GM23338 (cell line): ENCODE data around the gene GCNT2. TPM values are rescaled to one million over a fixed set of nuclear protein-coding genes. Genes with fewer than 3 reads are reported as not detected.

Experiments
- ATAC-seq: fragments of 200-7000 bp; cut with Tn5 transposase; 3 replicates; pipeline ENCODE4 v1.9.1; 2020
- DNase-seq: peaks from one replicate; pipeline ENCODE4 v3.0.0-alpha.2; 2015; ENCODE audit warnings: low spot score
- H2AFZ ChIP-seq: fragments of 200-600 bp; sonication (generic); 2 replicates; pipeline ENCODE4 v1.8.0; 2016; ENCODE audit warnings: antibody characterized with exemption, mild to moderate bottlenecking, moderate library complexity
- H3F3A ChIP-seq: fragments of 200-600 bp; sonication (generic); replicated peaks from 2 replicates; pipeline ENCODE4 v1.8.0; 2017; ENCODE audit warnings: antibody characterized with exemption, mixed run types, low read depth
- H3K27ac ChIP-seq: fragments of 200-600 bp; sonication (generic); 2 replicates; pipeline ENCODE4 v1.6.1; 2016; ENCODE audit warnings: low read depth
- H3K27me3 ChIP-seq: fragments of 200-600 bp; sonication (generic); 2 replicates; pipeline ENCODE4 v1.8.0; 2016; ENCODE audit warnings: mild to moderate bottlenecking, mixed run types, moderate library complexity; ENCODE audit not compliant: insufficient read depth
- H3K36me3 ChIP-seq: fragments of 200-600 bp; sonication (generic); 2 replicates; pipeline ENCODE4 v1.8.0; 2016; ENCODE audit warnings: mild to moderate bottlenecking; ENCODE audit not compliant: insufficient read depth
- H3K4me1 ChIP-seq: fragments of 200-600 bp; sonication (generic); 2 replicates; pipeline ENCODE4 v1.8.0; 2016; ENCODE audit warnings: mild to moderate bottlenecking, moderate library complexity; ENCODE audit not compliant: insufficient read depth
- H3K4me2 ChIP-seq: fragments of 200-600 bp; sonication (generic); 2 replicates; pipeline ENCODE4 v1.7.1; 2017; ENCODE audit warnings: mixed run types
- H3K4me3 ChIP-seq: fragments of 200-600 bp; sonication (generic); 2 replicates; pipeline ENCODE4 v1.6.1; 2016; ENCODE audit warnings: mixed run types
- H3K79me2 ChIP-seq: fragments of 200-600 bp; sonication (generic); replicated peaks from 2 replicates; pipeline ENCODE4 v1.8.0; 2017; ENCODE audit warnings: mild to moderate bottlenecking; ENCODE audit not compliant: insufficient read depth
- H3K9me2 ChIP-seq: fragments of 200-600 bp; sonication (generic); 2 replicates; pipeline ENCODE4 v1.8.0; 2017; ENCODE audit not compliant: insufficient read depth
- H4K20me1 ChIP-seq: fragments of 200-600 bp; sonication (generic); replicated peaks from 2 replicates; pipeline ENCODE4 v1.8.0; 2017; ENCODE audit warnings: mild to moderate bottlenecking; ENCODE audit not compliant: insufficient read depth
- H3K27ac Mint-ChIP-seq: 2 replicates; pipeline ENCODE4 v1.8.0; 2020; ENCODE audit warnings: inconsistent platforms, mild to moderate bottlenecking, moderate library complexity, mixed read lengths
- H3K27me3 Mint-ChIP-seq: 3 replicates; pipeline ENCODE4 v1.8.0; 2022; ENCODE audit warnings: low read depth, mild to moderate bottlenecking, moderate library complexity, mixed read lengths, inconsistent platforms; ENCODE audit not compliant: insufficient read depth, poor library complexity
- H3K36me3 Mint-ChIP-seq: 3 replicates; pipeline ENCODE4 v1.8.0; 2021; ENCODE audit warnings: low read depth, mild to moderate bottlenecking, inconsistent platforms, moderate library complexity, mixed read lengths
- H3K4me1 Mint-ChIP-seq: 3 replicates; pipeline ENCODE4 v1.8.0; 2020; ENCODE audit warnings: mild to moderate bottlenecking, inconsistent platforms, mixed read lengths
- H3K4me3 Mint-ChIP-seq: 3 replicates; pipeline ENCODE4 v1.8.0; 2021; ENCODE audit warnings: moderate library complexity, mild to moderate bottlenecking, inconsistent platforms, mixed read lengths
- H3K9me3 Mint-ChIP-seq: 3 replicates; pipeline ENCODE4 v1.8.0; 2020; ENCODE audit warnings: moderate library complexity, mild to moderate bottlenecking, inconsistent platforms, mixed read lengths
- CREB1 ChIP-seq: fragments of 250-450 bp; sonication (Bioruptor Pico); IDR thresholded peaks from 2 replicates; pipeline ENCODE4 v1.5.0; 2020; ENCODE audit warnings: low read depth, mild to moderate bottlenecking, moderate library complexity
- CTCF ChIP-seq, 2 experiments: fragments of 200-600 bp in 1 of 2; sonication (generic) in 1 of 2; conservative IDR thresholded peaks; 2 replicates each; pipeline versions ENCODE4 v1.5.1 to v1.6.1; 2016 to 2017; ENCODE audit warnings: antibody characterized with exemption in 2 of 2, low read depth in 2 of 2, mild to moderate bottlenecking in 2 of 2, moderate library complexity in 1 of 2
- JUNB ChIP-seq: IDR thresholded peaks from one replicate; pipeline ENCODE4 v1.6.1; 2016; ENCODE audit warnings: antibody characterized with exemption; ENCODE audit not compliant: unreplicated experiment
- NANOG ChIP-seq: IDR thresholded peaks from 2 replicates; pipeline ENCODE4 v1.6.1; 2016; ENCODE audit warnings: antibody characterized with exemption, borderline replicate concordance
- ZNF462 ChIP-seq: fragments of 250-450 bp; sonication (Bioruptor Pico); IDR thresholded peaks from 2 replicates; pipeline ENCODE4 v1.5.0; 2020; ENCODE audit warnings: mild to moderate bottlenecking, moderate library complexity
- polyA plus RNA-seq: library from polyadenylated mRNA; unstranded; fragments of >200 nt; fragmentation: Nextera tagmentation; extraction: Ambion mirVana; gene quantifications from 2 replicates; pipeline ENCODE4 v1.2.1, GENCODE V29; 2016
- total RNA-seq: library from RNA; depleted of rRNA; stranded (reverse); fragments of >200 nt; shearing (Covaris generic); gene quantifications from 2 replicates; pipeline ENCODE4 v1.2.3, GENCODE V29; 2014

GCNT2 gene
- total and polyA plus RNA-seq, 2 experiments from 2014 or later: 28.3 to 137 TPM

- TF ChIP-seq CREB1 (CRISPR knock-in tag) (no peak), CTCF (conservative IDR thresholded peaks at IDR 0.05; ENCODE audit: low read depth in 2 of 2) (peak; percentile 15 to 40; a peak in 3 of 4 replicates)
- H3K27ac Mint-ChIP-seq: no peak overlapping the region
- peaks cover 42% of the 10 kb centered on the region for H3K4me1 Mint-ChIP-seq
Measured at GRCh38 chr6:10612161-10612560, 91.0 kb downstream of the GCNT2 start.

GRCh38 chr6:10613077-10613476, 91.9 kb downstream of the GCNT2 start:
- Histone ChIP-seq H3K27me3 (no peaks in the 10 kb centered on the region), H2AFZ (no peak overlapping the region), H3K4me3 (no peak overlapping the region), H4K20me1 (peaks cover 59% of the 10 kb centered on the region), H3K79me2 (peaks cover 100% of the 10 kb centered on the region), H3K36me3 (peaks cover 5% of the 10 kb centered on the region; the same call in 1 of the 2 replicates), H3K4me1 (peaks cover 24% of the 10 kb centered on the region), H3K9me2 (no peaks in the 10 kb centered on the region), H3K4me2 (peak overlapping the region; percentile 57), H3K27ac (no peak overlapping the region), H3F3A (peaks cover 10% of the 10 kb centered on the region)
- DNase-seq: no peak
- peaks cover 4% of the 10 kb centered on the region for H3K27me3 Mint-ChIP-seq
- H3K9me3 Mint-ChIP-seq: peaks cover 5% of the 10 kb centered on the region; the same call in 2 of the 3 replicates
- H3K36me3 Mint-ChIP-seq: peaks cover 54% of the 10 kb centered on the region
- TF ChIP-seq ZNF462 (CRISPR knock-in tag): no peak
- TF ChIP-seq NANOG: 0 out of 2 replicates have a peak, but pooled peaks have one; percentile 27
- TF ChIP-seq JUNB: no peak
- H3K27ac Mint-ChIP-seq: no peak overlapping the region
- H3K4me1 Mint-ChIP-seq: peaks cover 42% of the 10 kb centered on the region
- ATAC-seq: no peak
- no peak overlapping the region for H3K4me3 Mint-ChIP-seq

More at GRCh38 chr6:10612161-10612560, 91.0 kb downstream of the GCNT2 start:
- H3K9me3 Mint-ChIP-seq: peaks cover 5% of the 10 kb centered on the region; the same call in 2 of the 3 replicates
- Histone ChIP-seq H3F3A (peaks cover 10% of the 10 kb centered on the region), H3K9me2 (no peaks in the 10 kb centered on the region), H3K4me3 (peak overlapping the region; percentile 10; the same call in 1 of the 2 replicates), H3K4me1 (peaks cover 24% of the 10 kb centered on the region), H3K36me3 (peaks cover 5% of the 10 kb centered on the region; the same call in 1 of the 2 replicates), H4K20me1 (peaks cover 63% of the 10 kb centered on the region), H3K79me2 (peaks cover 100% of the 10 kb centered on the region), H3K27me3 (no peaks in the 10 kb centered on the region), H2AFZ (no peak overlapping the region), H3K4me2 (peak overlapping the region; percentile 57), H3K27ac (no peak overlapping the region)
- H3K36me3 Mint-ChIP-seq: peaks cover 56% of the 10 kb centered on the region
- peak; percentile 44 for DNase-seq
- 0 out of 3 replicates have a peak, but pooled peaks have one; percentile 18 for ATAC-seq
- no peak overlapping the region for H3K4me3 Mint-ChIP-seq
- peaks cover 4% of the 10 kb centered on the region for H3K27me3 Mint-ChIP-seq
